B cell (primary cell): ENCODE results near the gene VSTM5. TPM values are rescaled to one million over a fixed set of nuclear protein-coding genes. Genes with fewer than 3 reads are reported as not detected.
"Not testable (repeated sequence)": the region's sequence is repeated elsewhere in the genome, so short reads cannot be mapped to it uniquely, and the experiment has no call there.

ENCODE experiments used
- ATAC-seq: fragments of 200-7000 bp; cut with Tn5 transposase; one replicate; pipeline ENCODE4 v1.10.0; 2021; ENCODE audit warnings: low read depth, mild to moderate bottlenecking, moderate number of reproducible peaks, moderate library complexity
- CTCF ChIA-PET: fragments of 350-600 bp; sonication (Branson Sonifier 250); formaldehyde crosslinking; loops from one replicate; lab custom pipeline; 2021; ENCODE audit warnings: antibody characterized with exemption, inconsistent platforms; lab: Charles Lee
- POLR2A ChIA-PET: fragments of 350-600 bp; sonication (Branson Sonifier 250); formaldehyde crosslinking; loops from one replicate; lab custom pipeline; 2021; ENCODE audit warnings: antibody characterized with exemption; lab: Charles Lee
- DNase-seq: peaks from one replicate; pipeline ENCODE4 v3.0.0; 2013
- H2AFZ ChIP-seq: 2 replicates; pipeline ENCODE4 v1.6.1; 2012; ENCODE audit warnings: mild to moderate bottlenecking, low read depth, low read length; ENCODE audit not compliant: insufficient read depth, poor library complexity, severe bottlenecking
- H3K27ac ChIP-seq, 2 donors: 1 replicate in 1 of 2; 2 replicates in 1 of 2; pipeline ENCODE4 v1.5.1; 2012 to 2013; ENCODE audit warnings: low read length in 2 of 2, mild to moderate bottlenecking in 2 of 2, moderate library complexity in 1 of 2
- H3K27me3 ChIP-seq, 4 experiments: fragments of 200-600 bp in 1 of 4; sonication (generic) in 1 of 4; replicated peaks in 1 of 4; 1 replicate in 2 of 4; 2 replicates in 2 of 4; pipeline versions ENCODE4 v1.6.1 to v1.7.0; 2013 to 2016; ENCODE audit warnings: low read length in 3 of 4, mild to moderate bottlenecking in 2 of 4, mixed read lengths in 1 of 4, moderate library complexity in 1 of 4; ENCODE audit not compliant: insufficient read depth in 4 of 4, control insufficient read depth in 3 of 4; ENCODE audit errors: control extremely low read depth in 1 of 4
- H3K36me3 ChIP-seq, 2 experiments: replicated peaks in 1 of 2; 1 replicate in 1 of 2; 2 replicates in 1 of 2; pipeline versions ENCODE4 v1.6.1 to v1.7.1; 2013; ENCODE audit warnings: low read length in 1 of 2; ENCODE audit not compliant: insufficient read depth in 2 of 2, control insufficient read depth in 1 of 2; ENCODE audit errors: control extremely low read depth in 1 of 2, extremely low read depth in 1 of 2
- H3K4me1 ChIP-seq, 2 donors: fragments of 200-600 bp in 1 of 2; sonication (generic) in 1 of 2; 1 replicate in 1 of 2; 2 replicates in 1 of 2; pipeline versions ENCODE4 v1.5.1 to v1.6.1; 2013 to 2017; ENCODE audit warnings: low read length in 2 of 2; ENCODE audit not compliant: control insufficient read depth in 2 of 2, insufficient read depth in 2 of 2
- H3K4me2 ChIP-seq: replicated peaks from 2 replicates; pipeline ENCODE3; 2012; ENCODE audit warnings: mild to moderate bottlenecking, low read depth, low read length; ENCODE audit not compliant: poor library complexity, severe bottlenecking
- H3K4me3 ChIP-seq, 5 experiments: fragments of 200-600 bp in 1 of 5; sonication (generic) in 1 of 5; 1 replicate in 3 of 5; 2 replicates in 2 of 5; pipeline versions ENCODE4 v1.5.1 to v1.7.0; 2011 to 2016; ENCODE audit warnings: low read length in 4 of 5, mild to moderate bottlenecking in 4 of 5, low read depth in 2 of 5, control low read depth in 1 of 5, moderate library complexity in 1 of 5; ENCODE audit not compliant: insufficient read depth in 1 of 5; ENCODE audit errors: control extremely low read depth in 1 of 5, extremely low read depth in 1 of 5
- H3K79me2 ChIP-seq: fragments of 200-600 bp; sonication (generic); one replicate; pipeline ENCODE4 v1.6.0; 2016; ENCODE audit warnings: low read length; ENCODE audit not compliant: control insufficient read depth, insufficient read depth
- H3K9ac ChIP-seq: fragments of 200-600 bp; sonication (generic); 2 replicates; pipeline ENCODE4 v1.6.1; 2017; ENCODE audit warnings: mild to moderate bottlenecking, low read length, moderate library complexity
- H3K9me3 ChIP-seq, 3 donors: one replicate each; pipeline versions ENCODE4 v1.6.1 to v1.7.1; 2013; ENCODE audit warnings: low read length in 2 of 3; ENCODE audit not compliant: control insufficient read depth in 2 of 3, insufficient read depth in 1 of 3; ENCODE audit errors: control extremely low read depth in 1 of 3
- H4K20me1 ChIP-seq: 2 replicates; pipeline ENCODE4 v1.6.0; 2012; ENCODE audit warnings: mild to moderate bottlenecking, low read length; ENCODE audit not compliant: insufficient read depth, control insufficient read depth, poor library complexity, severe bottlenecking
- H3K27ac Mint-ChIP-seq: one replicate; pipeline ENCODE4 v1.8.0; 2021; ENCODE audit warnings: mixed read lengths
- H3K27me3 Mint-ChIP-seq: one replicate; pipeline ENCODE4 v1.8.0; 2021; ENCODE audit warnings: mixed read lengths
- H3K4me1 Mint-ChIP-seq: one replicate; pipeline ENCODE4 v1.8.0; 2021; ENCODE audit warnings: mixed read lengths
- H3K4me3 Mint-ChIP-seq: one replicate; pipeline ENCODE4 v1.8.0; 2021; ENCODE audit warnings: mixed read lengths
- H3K9me3 Mint-ChIP-seq: one replicate; pipeline ENCODE4 v1.8.0; 2022; ENCODE audit warnings: mixed read lengths; ENCODE audit not compliant: insufficient read depth
- EZH2 ChIP-seq: IDR thresholded peaks from 2 replicates; pipeline ENCODE4 v1.6.1; 2012; ENCODE audit warnings: borderline replicate concordance, low read depth, mild to moderate bottlenecking, moderate library complexity, low read length; ENCODE audit not compliant: insufficient read depth, poor library complexity, severe bottlenecking
- WGBS: methylation state at CpG from one replicate; pipeline ENCODE4 v1.1.5; 2013; ENCODE audit warnings: missing lambda C conversion rate; ENCODE audit not compliant: insufficient coverage; 5-methylcytosine and 5-hydroxymethylcytosine counted together
- intact Hi-C: fragments of 100-400 bp; cut with micrococcal nuclease; formaldehyde crosslinking; loops from one replicate; pipeline ENCODE4 v1.10.0; 2022
- polyA plus RNA-seq: library from polyadenylated mRNA; depleted of rRNA; stranded (reverse); fragments of >200 nt; gene quantifications from 2 replicates; pipeline ENCODE4 v1.2.3, GENCODE V29; 2012
- total RNA-seq, 2 donors: library from RNA; stranded (reverse); fragments of 120-200 nt in 1 of 2; gene quantifications; 1 replicate in 1 of 2; 2 replicates in 1 of 2; pipeline versions ENCODE4 v1.2.3 to v1.2.4, GENCODE V29; 2013 to 2022
- TF ChIP-seq, protein P1 (sequence below): fragments of 200-600 bp; IDR thresholded peaks from one replicate; pipeline ENCODE4 v1.8.0; 2022; ENCODE audit warnings: antibody characterized with exemption, mild to moderate bottlenecking

The VSTM5 gene
- total and polyA plus RNA-seq, 2 donors (not counting 1 experiment from before 2014, with no cell fraction given), result not detected

DNA sequence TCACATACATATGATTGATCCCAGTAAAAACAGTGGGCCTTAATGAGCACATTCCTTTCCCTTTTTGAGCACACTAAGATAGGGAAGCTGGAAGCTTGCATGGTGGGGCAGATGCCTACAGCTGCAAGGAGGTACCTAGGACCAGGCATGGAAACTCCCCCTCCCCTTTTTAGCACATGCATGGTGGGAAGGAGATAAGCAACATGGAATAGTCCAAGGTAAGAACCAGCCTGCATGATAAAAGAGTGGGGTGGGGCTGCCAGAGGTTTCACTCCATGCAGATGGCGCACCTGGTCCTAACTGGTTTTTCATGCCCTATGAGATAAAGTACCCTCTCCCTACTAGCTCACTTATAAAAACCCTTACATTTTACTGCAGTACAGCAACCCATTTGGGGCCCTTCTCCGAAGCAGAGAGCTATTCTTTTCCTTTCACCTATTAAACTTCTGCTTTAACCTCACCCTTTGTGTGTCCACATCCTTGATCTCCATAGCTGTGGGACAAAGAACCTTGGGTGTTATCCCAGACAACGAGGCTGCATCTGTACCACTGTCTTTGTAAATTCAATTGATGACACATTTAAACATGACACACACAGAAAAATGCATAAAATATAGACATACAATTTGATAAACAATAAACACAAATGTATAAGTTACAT, 40.1 kb upstream of the VSTM5 start:
- Histone ChIP-seq H3K4me2 (no peak overlapping the region), H3K9me3 (no peaks in the 10 kb centered on the region), H3K79me2 (no peaks in the 10 kb centered on the region), H3K9ac (no peak overlapping the region), H4K20me1 (no peaks in the 10 kb centered on the region), H2AFZ (no peak overlapping the region), H3K4me1 (no peaks in the 10 kb centered on the region), H3K36me3 (no peaks in the 10 kb centered on the region), H3K27ac (no peak overlapping the region), H3K4me3 (no peak overlapping the region), H3K27me3 (peaks cover 0 to 7% (median 2%) of the 10 kb centered on the region in 4 experiments)
- Mint-ChIP-seq H3K27ac (no peak overlapping the region), H3K9me3 (no peaks in the 10 kb centered on the region), H3K4me3 (no peak overlapping the region), H3K27me3 (peaks cover 33% of the 10 kb centered on the region), H3K4me1 (no peaks in the 10 kb centered on the region)
- no peak for DNase-seq
- 86% methylated on average over 2 of the region's 3 CpGs for WGBS
- no peak for ATAC-seq
- CTCF ChIA-PET, result no interaction called here
- TF ChIP-seq, protein P1, sequence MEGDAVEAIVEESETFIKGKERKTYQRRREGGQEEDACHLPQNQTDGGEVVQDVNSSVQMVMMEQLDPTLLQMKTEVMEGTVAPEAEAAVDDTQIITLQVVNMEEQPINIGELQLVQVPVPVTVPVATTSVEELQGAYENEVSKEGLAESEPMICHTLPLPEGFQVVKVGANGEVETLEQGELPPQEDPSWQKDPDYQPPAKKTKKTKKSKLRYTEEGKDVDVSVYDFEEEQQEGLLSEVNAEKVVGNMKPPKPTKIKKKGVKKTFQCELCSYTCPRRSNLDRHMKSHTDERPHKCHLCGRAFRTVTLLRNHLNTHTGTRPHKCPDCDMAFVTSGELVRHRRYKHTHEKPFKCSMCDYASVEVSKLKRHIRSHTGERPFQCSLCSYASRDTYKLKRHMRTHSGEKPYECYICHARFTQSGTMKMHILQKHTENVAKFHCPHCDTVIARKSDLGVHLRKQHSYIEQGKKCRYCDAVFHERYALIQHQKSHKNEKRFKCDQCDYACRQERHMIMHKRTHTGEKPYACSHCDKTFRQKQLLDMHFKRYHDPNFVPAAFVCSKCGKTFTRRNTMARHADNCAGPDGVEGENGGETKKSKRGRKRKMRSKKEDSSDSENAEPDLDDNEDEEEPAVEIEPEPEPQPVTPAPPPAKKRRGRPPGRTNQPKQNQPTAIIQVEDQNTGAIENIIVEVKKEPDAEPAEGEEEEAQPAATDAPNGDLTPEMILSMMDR, result no peak
- TF ChIP-seq EZH2, result no peak
- intact Hi-C loops, result loop anchor here (10.0 kb wide), 1 partner anchor 1004 kb away; no protein-coding TSS in a partner anchor
- POLR2A ChIA-PET, result no interaction called here

DNA sequence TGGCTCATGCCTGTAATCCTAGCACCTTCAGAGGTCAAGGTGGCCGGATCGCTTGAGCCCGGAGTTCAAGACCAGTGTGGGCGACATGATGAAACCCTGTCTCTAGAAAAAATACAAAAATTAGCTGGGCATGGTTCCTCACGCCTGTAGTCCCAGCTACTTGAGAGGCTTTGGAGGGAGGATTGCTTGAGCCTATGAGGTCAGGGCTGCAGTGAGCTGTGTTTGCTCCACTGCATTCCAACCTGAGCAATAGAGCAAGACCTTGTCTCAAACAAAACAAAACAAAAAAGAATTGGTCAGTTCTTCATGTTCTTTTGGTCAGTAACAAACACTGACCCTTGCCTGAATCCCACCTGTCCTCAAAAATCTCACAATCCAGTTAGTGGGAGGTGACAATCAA, 36.7 kb upstream of the VSTM5 start:
- no peaks in the 10 kb centered on the region for H4K20me1 ChIP-seq
- POLR2A ChIA-PET, result no interaction called here
- no peaks in the 10 kb centered on the region for H3K79me2 ChIP-seq
- intact Hi-C loops, result no loop called here
- WGBS, result 98% methylated on average over 5 of the region's 5 CpGs
- H3K4me1 ChIP-seq, result no peaks in the 10 kb centered on the region
- no peak overlapping the region for H3K4me2 ChIP-seq
- Mint-ChIP-seq H3K27ac (no peak overlapping the region), H3K4me1 (no peaks in the 10 kb centered on the region), H3K27me3 (peaks cover 18% of the 10 kb centered on the region), H3K4me3 (no peak overlapping the region), H3K9me3 (peaks cover 6% of the 10 kb centered on the region)
- no peak overlapping the region for H3K27ac ChIP-seq
- DNase-seq (no peak), ATAC-seq (no peak)
- H3K9me3 ChIP-seq, result peaks cover 1 to 5% (median 3%) of the 10 kb centered on the region in 3 donors
- H3K9ac ChIP-seq, result no peak overlapping the region
- no peak overlapping the region for H2AFZ ChIP-seq
- no peaks in the 10 kb centered on the region for H3K27me3 ChIP-seq
- H3K4me3 ChIP-seq, result no peak overlapping the region
- no peak for TF ChIP-seq EZH2
- TF ChIP-seq, protein P1, result no peak
- H3K36me3 ChIP-seq, result no peaks in the 10 kb centered on the region
- CTCF ChIA-PET, result no interaction called here

DNA sequence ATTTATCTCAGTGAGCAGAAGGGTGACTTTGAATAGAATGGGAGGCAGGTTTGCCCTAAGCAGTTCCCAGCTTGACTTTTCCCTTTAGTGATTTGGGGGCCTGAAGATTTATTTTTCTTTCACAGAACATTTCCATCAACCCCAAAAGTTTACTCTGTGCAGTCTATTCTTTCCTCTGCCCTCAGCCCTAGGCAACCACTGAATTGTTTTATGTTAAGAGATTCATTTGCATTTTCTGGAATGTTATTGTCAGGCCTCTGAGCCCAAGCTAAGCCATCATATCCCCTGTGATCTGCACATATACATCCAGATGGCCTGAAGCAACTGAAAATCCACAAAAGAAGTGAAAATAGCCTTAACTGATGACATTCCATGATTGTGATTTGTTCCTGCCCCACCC, 28.7 kb upstream of the VSTM5 start:
- ATAC-seq, H3K9me3 Mint-ChIP-seq, H3K27ac Mint-ChIP-seq, H3K4me1 ChIP-seq, H3K4me3 ChIP-seq, H3K27me3 Mint-ChIP-seq, H3K27me3 ChIP-seq, H2AFZ ChIP-seq, H3K4me1 Mint-ChIP-seq, H3K9ac ChIP-seq, H3K27ac ChIP-seq, H4K20me1 ChIP-seq, intact Hi-C loops, H3K9me3 ChIP-seq, H3K36me3 ChIP-seq, H3K4me2 ChIP-seq, CTCF ChIA-PET, POLR2A ChIA-PET, DNase-seq, H3K79me2 ChIP-seq, H3K4me3 Mint-ChIP-seq: not testable (repeated sequence)
